ENCODE measurements around the gene TNMD. TPM values are rescaled to one million over a fixed set of nuclear protein-coding genes. Genes with fewer than 3 reads are reported as not detected.
"Not testable (repeated sequence)": the region's sequence is repeated elsewhere in the genome, so short reads cannot be mapped to it uniquely, and the experiment has no call there.

TNMD gene
- not detected for total RNA-seq

- Histone ChIP-seq H3K27me3 (no peaks in the 10 kb centered on the region), H3K9me3 (no peaks in the 10 kb centered on the region), H3K4me3 (no peak within 1 kb of the TSS), H3K27ac (no peak within 1 kb of the TSS), H3K4me1 (no peaks in the 10 kb centered on the region), H3K36me3 (no peaks in the 10 kb centered on the region)
- DNase-seq, result no peak
- TF ChIP-seq POLR2A (IDR thresholded peaks at IDR 0.05) (no peak), CTCF (IDR thresholded peaks at IDR 0.05) (no peak)
- intact Hi-C loops (cut with DNase I), result no loop called here
- WGBS, 2 donors, result 50 to 70% methylated on average over 2 of the region's 2 CpGs
Measured at GRCh38 chrX:100584611-100585010, at the start of gene TNMD. TSS of gene TNMD (plus strand) at chrX:100584936. CDS start at chrX:100585019, 83 bp downstream.

GRCh38 chrX:100565534-100565933 lies 19.2 kb upstream of the TNMD start:
- H3K36me3 ChIP-seq; H3K4me3 ChIP-seq; H3K9me3 ChIP-seq; H3K27ac ChIP-seq; DNase-seq; H3K4me1 ChIP-seq; H3K27me3 ChIP-seq; intact Hi-C loops (cut with DNase I): not testable (repeated sequence)
- WGBS, 2 donors, result 69 to 94% methylated on average over 6 to 7 of the region's 7 CpGs
- peak in 2 of 6 experiments; percentile 15 to 17 for TF ChIP-seq CTCF (IDR thresholded peaks at IDR 0.05)

- Histone ChIP-seq H3K36me3 (no peaks in the 10 kb centered on the region), H3K27ac (no peak overlapping the region), H3K9me3 (no peaks in the 10 kb centered on the region), H3K27me3 (no peaks in the 10 kb centered on the region), H3K4me3 (no peak overlapping the region), H3K4me1 (no peaks in the 10 kb centered on the region)
- WGBS, 2 donors, result 50 to 59% methylated on average over 2 of the region's 2 CpGs
- intact Hi-C loops (cut with DNase I), result no loop called here
- DNase-seq, result no peak
- TF ChIP-seq POLR2A (IDR thresholded peaks at IDR 0.05), result no peak
- no peak for TF ChIP-seq CTCF (IDR thresholded peaks at IDR 0.05)
Measured at GRCh38 chrX:100586747-100587146, 2.0 kb downstream of the TNMD start.

- no peaks in the 10 kb centered on the region for H3K9me3 ChIP-seq
- no peaks in the 10 kb centered on the region for H3K4me1 ChIP-seq
- intact Hi-C loops (cut with DNase I), result no loop called here
- no peaks in the 10 kb centered on the region for H3K36me3 ChIP-seq
- H3K27ac ChIP-seq, result no peak overlapping the region
- H3K27me3 ChIP-seq, result no peaks in the 10 kb centered on the region
- no peak for TF ChIP-seq POLR2A (IDR thresholded peaks at IDR 0.05)
- no peak for TF ChIP-seq CTCF (IDR thresholded peaks at IDR 0.05)
- H3K4me3 ChIP-seq, result no peak overlapping the region
- 27 to 53% methylated on average over 2 of the region's 2 CpGs for WGBS, 2 donors
- DNase-seq, result no peak
Measured at GRCh38 chrX:100587861-100588260, 3.1 kb downstream of the TNMD start.

GRCh38 chrX:100591256-100592051 lies 6.7 kb downstream of the TNMD start:
- TF ChIP-seq CTCF (IDR thresholded peaks at IDR 0.05), result no peak
- no peak for TF ChIP-seq POLR2A (IDR thresholded peaks at IDR 0.05)
- Histone ChIP-seq H3K4me1 (peaks cover 0 to 6% (median 0%) of the 10 kb centered on the region in 3 donors), H3K27me3 (no peaks in the 10 kb centered on the region), H3K9me3 (no peaks in the 10 kb centered on the region), H3K36me3 (no peaks in the 10 kb centered on the region), H3K4me3 (no peak overlapping the region), H3K27ac (no peak overlapping the region)
- no peak for DNase-seq
- WGBS, 2 donors, result 61 to 71% methylated on average over 3 to 4 of the region's 5 CpGs
- intact Hi-C loops (cut with DNase I), result no loop called here
